H1 (cell line): ENCODE results near the gene ZNF367.

Source experiments
- KDM1A ChIP-seq: fragments of 200-600, 300-600 bp; sonication (generic); IDR thresholded peaks from 2 replicates; pipeline ENCODE4 v1.7.1; 2016; ENCODE audit warnings: mild to moderate bottlenecking, low read length, borderline replicate concordance
- POLR2A ChIP-seq, 2 experiments: IDR thresholded peaks; 1 replicate in 1 of 2; 2 replicates in 1 of 2; pipeline ENCODE4 v1.6.1; 2011; ENCODE audit warnings: low read depth in 2 of 2, low read length in 2 of 2, mild to moderate bottlenecking in 2 of 2; ENCODE audit errors: control extremely low read depth in 1 of 2

DNA sequence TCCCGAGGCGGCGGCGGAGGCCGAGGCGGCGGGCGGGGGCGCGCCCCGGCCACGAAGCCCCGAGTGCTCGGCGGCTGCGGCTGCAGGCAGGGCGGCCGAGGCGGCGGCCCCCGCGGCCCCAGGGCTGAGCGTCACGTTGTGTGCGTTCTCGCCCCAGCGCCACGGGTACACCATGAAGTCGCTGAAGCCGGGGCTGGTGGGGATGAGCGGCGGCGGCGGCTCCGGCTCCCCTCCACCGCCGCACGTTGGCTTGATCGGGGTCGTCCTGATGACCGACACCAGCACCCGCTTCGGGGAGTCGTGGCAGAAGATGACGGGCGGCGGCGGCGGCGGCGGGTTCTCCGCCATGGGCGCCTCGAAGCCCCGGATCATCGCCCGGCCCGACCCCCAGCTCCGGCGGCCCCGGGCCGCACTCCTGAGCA is 498 bp downstream of the ZNF367 start:
- no peak for TF ChIP-seq POLR2A (IDR thresholded peaks at IDR 0.05; ENCODE audit: control extremely low read depth in 1 of 2, low read depth in 2 of 2, low read length in 2 of 2)
- no peak for TF ChIP-seq KDM1A
